ENCODE measurements around the gene ANKRD42. TPM values are rescaled to one million over a fixed set of nuclear protein-coding genes. Genes with fewer than 3 reads are reported as not detected.

The ANKRD42 gene
- polyA plus RNA-seq, 1 of the 3 experiments (the other 2 are of a cell fraction): 13.3 TPM

- Histone ChIP-seq H3K9me3 (no peaks in the 10 kb centered on the region), H3K27ac (ENCODE audit: low read depth in 2 of 2, low read length in 1 of 2) (no peak overlapping the region), H2AFZ (ENCODE audit: low read depth) (no peak overlapping the region), H3F3A (replicated peaks; ENCODE audit: insufficient read depth) (peaks cover 9% of the 10 kb centered on the region), H4K20me1 (ENCODE audit: insufficient read depth) (peaks cover 69% of the 10 kb centered on the region), H3K79me2 (ENCODE audit: insufficient read depth) (peaks cover 100% of the 10 kb centered on the region), H3K4me2 (no peak overlapping the region), H3K9me2 (no peaks in the 10 kb centered on the region), H3K9ac (no peak overlapping the region), H3K4me3 (ENCODE audit: low read depth in 2 of 2, low read length in 1 of 2) (no peak overlapping the region), H3K36me3 (replicated peaks in 1 of 2; ENCODE audit: control insufficient read depth in 1 of 2, insufficient read depth in 2 of 2, low read length in 1 of 2) (peaks cover 69 to 89% of the 10 kb centered on the region in 2 experiments), H3K27me3 (ENCODE audit: insufficient read depth) (no peaks in the 10 kb centered on the region), H3K4me1 (ENCODE audit: control insufficient read depth in 1 of 2, insufficient read depth in 2 of 2, low read depth in 1 of 2, low read length in 1 of 2) (peaks cover 8% of the 10 kb centered on the region in 2 experiments; a peak in 3 of 4 replicates)
- no peak for DNase-seq
- TF ChIP-seq ZBTB33 (IDR thresholded peaks at IDR 0.05; ENCODE audit: borderline replicate concordance, low read depth) (no peak), NFIC (IDR thresholded peaks at IDR 0.05; ENCODE audit: borderline replicate concordance) (no peak), EP300 (IDR thresholded peaks at IDR 0.05; ENCODE audit: borderline replicate concordance in 1 of 2, low read depth in 1 of 2, low read length in 1 of 2) (no peak), NRF1 (IDR thresholded peaks at IDR 0.05; ENCODE audit: low read depth, low read length) (no peak), CHD2 (IDR thresholded peaks at IDR 0.05; ENCODE audit: low read length, partially characterized antibody) (no peak), ELF1 (IDR thresholded peaks at IDR 0.05) (no peak), RAD21 (IDR thresholded peaks at IDR 0.05; ENCODE audit: low read length) (no peak), MEF2A (IDR thresholded peaks at IDR 0.05; ENCODE audit: borderline replicate concordance, low read depth) (no peak), FOSL2 (IDR thresholded peaks at IDR 0.05; ENCODE audit: borderline replicate concordance, low read depth) (no peak), RXRA (IDR thresholded peaks at IDR 0.05; ENCODE audit: borderline replicate concordance, low read depth) (no peak), POLR2AphosphoS5 (IDR thresholded peaks at IDR 0.05; ENCODE audit: low read depth, low read length) (no peak), SIN3A (IDR thresholded peaks at IDR 0.05; ENCODE audit: borderline replicate concordance, low read depth, low read length) (no peak), CTCF (IDR thresholded peaks at IDR 0.05) (no peak), USF1 (IDR thresholded peaks at IDR 0.05; ENCODE audit: borderline replicate concordance, low read depth) (no peak), JUND (IDR thresholded peaks at IDR 0.05) (no peak), MAX (IDR thresholded peaks at IDR 0.05; ENCODE audit: low read depth) (no peak)
- 95% methylated on average over 4 of the region's 4 CpGs for WGBS (ENCODE audit: low lambda C conversion rate)
- ChIA-PET CTCF (interaction anchor here (1.0 to 1.5 kb wide), 2 partner anchors 9 to 305 kb away, joined by 3 read pairs; no protein-coding TSS in a partner anchor), POLR2A (no interaction called here)
These were observed 21.0 kb upstream of the ANKRD42 start for GRCh38 chr11:83172551-83172950.
